Amygdala (tissue), 56 donors: ENCODE results near the gene ACTL8.

ENCODE experiments used
- DNase-seq, 56 donors: peaks; one replicate each; lab custom pipeline; 2025; lab: John Stamatoyannopoulos, UW

ACTL8 gene

DNA sequence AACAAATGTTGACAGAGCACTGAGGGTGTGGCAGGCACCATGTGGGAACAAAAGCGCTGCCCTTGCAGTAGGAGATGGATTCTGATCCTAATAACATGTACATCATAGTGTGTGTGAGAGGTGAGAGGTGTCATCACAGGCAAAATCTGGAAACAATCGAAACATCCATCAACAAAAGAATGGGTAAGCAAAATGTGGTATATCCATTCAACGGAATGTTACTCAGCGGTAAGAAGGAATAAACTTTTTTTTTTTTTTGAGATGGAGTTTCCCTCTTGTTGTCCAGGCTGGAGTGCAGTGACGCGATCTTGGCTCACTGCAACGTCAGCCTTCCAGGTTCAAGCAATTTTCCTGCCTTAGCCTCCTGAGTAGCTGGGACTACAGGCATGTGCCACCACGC lies 112.3 kb downstream of the ACTL8 start:
- no peak for DNase-seq

GRCh38 chr1:17869815-17870214 lies 114.7 kb downstream of the ACTL8 start:
- no peak for DNase-seq

DNA sequence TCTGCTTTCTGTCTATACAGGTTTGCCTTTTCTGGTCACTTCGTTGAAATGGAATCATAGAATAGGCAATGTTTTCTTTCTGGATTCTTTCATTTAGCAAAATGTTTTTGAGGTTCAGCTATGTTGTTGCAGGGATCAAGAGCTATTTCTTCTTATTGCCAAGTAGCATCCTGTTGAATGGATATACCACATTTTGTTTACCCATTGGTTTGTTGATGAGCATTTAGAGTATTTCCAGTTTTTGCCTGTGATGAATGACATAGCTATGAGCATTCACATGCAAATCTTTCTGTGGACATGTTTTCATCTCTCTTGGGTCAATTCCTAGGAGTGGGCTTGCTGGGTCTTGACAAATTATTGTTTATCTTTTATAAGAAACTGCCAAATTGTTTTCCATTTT lies 115.5 kb downstream of the ACTL8 start:
- no peak for DNase-seq

- no peak for DNase-seq
Observed at GRCh38 chr1:17873007-17873675, 118.0 kb downstream of the ACTL8 start.

DNA sequence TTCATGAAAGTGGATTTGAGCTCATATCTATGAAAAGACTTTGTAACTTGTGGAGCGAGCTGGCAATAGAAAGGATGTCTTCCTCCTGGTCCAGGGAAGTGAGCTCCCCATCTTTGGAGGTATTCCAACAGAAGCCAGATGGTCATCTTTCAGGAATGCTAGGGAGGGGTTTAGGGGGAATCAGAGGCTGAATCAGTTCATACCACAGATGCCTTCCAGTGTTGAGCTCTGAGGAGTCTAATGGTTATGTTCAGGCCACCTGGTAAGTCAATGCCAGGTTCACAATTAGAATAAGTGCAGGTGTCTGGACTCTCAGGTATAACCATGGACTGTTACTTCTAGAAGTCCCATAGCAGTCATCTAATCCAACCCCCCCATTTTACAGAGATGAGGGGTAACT lies 119.1 kb downstream of the ACTL8 start:
- no peak for DNase-seq

GRCh38 chr1:17874710-17875109 lies 119.6 kb downstream of the ACTL8 start:
- DNase-seq, result no peak

DNA sequence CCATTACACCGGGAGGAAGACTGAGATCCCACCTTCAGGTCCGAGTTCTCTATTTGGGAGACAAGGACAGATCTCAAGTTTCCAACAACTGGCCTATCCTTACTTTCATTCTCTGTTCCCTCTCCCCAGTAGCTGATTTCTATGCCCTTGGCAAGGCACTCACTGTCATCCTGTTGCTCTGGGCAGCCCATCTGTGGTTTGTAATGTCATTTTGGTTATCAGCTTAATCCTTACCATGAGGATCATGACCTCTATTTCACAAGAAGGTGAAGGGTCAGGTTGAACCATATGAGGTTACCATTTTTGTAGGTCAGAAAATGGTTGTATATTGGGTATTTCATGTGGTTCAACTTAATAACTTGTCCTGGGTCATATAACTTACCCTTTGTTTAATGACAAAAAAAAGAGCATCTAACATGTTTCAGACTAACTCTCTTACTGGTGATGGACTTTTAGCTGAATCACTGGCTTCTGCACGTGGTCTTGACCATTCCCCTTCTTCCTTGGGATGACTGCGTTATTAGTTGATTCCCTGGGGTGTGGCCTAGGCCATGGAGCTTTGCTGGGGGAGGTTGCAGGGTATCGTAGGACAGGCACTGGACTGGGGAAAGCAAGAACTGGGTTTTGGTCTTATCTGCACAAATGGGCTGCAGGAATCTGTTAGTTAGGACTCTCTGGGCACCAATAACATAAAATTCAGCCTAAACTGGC lies 120.2 kb downstream of the ACTL8 start:
- no peak for DNase-seq

DNA sequence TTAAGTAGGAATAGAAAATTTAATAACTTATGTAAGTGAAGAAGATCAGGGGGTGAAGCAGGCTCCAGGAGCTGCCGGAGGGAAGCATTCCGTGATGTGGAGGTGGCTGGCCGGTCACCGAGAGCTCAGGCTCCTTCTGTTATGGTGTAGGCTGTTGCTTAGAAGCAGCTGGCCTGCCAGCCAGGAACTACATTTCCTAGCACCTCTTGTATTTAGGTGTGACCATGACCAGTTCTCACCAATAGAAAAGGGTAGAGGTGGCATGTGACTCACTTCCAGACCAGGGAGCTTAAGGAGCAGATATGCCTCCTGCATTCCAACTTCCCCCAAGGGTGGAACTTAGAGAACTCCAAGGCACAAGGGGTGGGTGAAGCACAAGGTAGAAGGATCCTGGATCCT lies 120.7 kb downstream of the ACTL8 start:
- no peak for DNase-seq
